ENCODE results near the gene LZTR1.

The LZTR1 gene

GRCh38 chr22:21033895-21034294, 51.8 kb downstream of the LZTR1 start:
- TF ChIP-seq REST (IDR thresholded peaks at IDR 0.05; ENCODE audit: low read depth) (no peak), RAD21 (IDR thresholded peaks at IDR 0.05; ENCODE audit: low read depth) (no peak), TCF12 (IDR thresholded peaks at IDR 0.05; ENCODE audit: low read depth) (no peak), NFIC (IDR thresholded peaks at IDR 0.05) (no peak), EGR1 (IDR thresholded peaks at IDR 0.05) (no peak), TAF1 (IDR thresholded peaks at IDR 0.05; ENCODE audit: low read depth) (no peak), TEAD4 (IDR thresholded peaks at IDR 0.05) (no peak), EP300 (IDR thresholded peaks at IDR 0.05; ENCODE audit: borderline replicate concordance) (no peak), MAX (IDR thresholded peaks at IDR 0.05) (no peak), YY1 (IDR thresholded peaks at IDR 0.05; ENCODE audit: low read depth) (no peak), CREB1 (IDR thresholded peaks at IDR 0.05; ENCODE audit: low read depth) (no peak), CEBPB (IDR thresholded peaks at IDR 0.05) (no peak), ZBTB7A (IDR thresholded peaks at IDR 0.05; ENCODE audit: low read depth) (no peak), FOXM1 (IDR thresholded peaks at IDR 0.05; ENCODE audit: borderline replicate concordance, low read depth) (no peak), USF1 (IDR thresholded peaks at IDR 0.05) (no peak)

GRCh38 chr22:21034989-21035388, 52.9 kb downstream of the LZTR1 start:
- TF ChIP-seq CEBPB (IDR thresholded peaks at IDR 0.05) (no peak), EP300 (IDR thresholded peaks at IDR 0.05; ENCODE audit: borderline replicate concordance) (no peak), RAD21 (IDR thresholded peaks at IDR 0.05; ENCODE audit: low read depth) (no peak), USF1 (IDR thresholded peaks at IDR 0.05) (no peak), TAF1 (IDR thresholded peaks at IDR 0.05; ENCODE audit: low read depth) (no peak), MAX (IDR thresholded peaks at IDR 0.05) (no peak), YY1 (IDR thresholded peaks at IDR 0.05; ENCODE audit: low read depth) (no peak), TEAD4 (IDR thresholded peaks at IDR 0.05) (no peak), ZBTB7A (IDR thresholded peaks at IDR 0.05; ENCODE audit: low read depth) (no peak), FOXM1 (IDR thresholded peaks at IDR 0.05; ENCODE audit: borderline replicate concordance, low read depth) (no peak), CREB1 (IDR thresholded peaks at IDR 0.05; ENCODE audit: low read depth) (no peak), TCF12 (IDR thresholded peaks at IDR 0.05; ENCODE audit: low read depth) (no peak), REST (IDR thresholded peaks at IDR 0.05; ENCODE audit: low read depth) (no peak), EGR1 (IDR thresholded peaks at IDR 0.05) (no peak), NFIC (IDR thresholded peaks at IDR 0.05) (no peak)

- no peak for TF ChIP-seq MAX (IDR thresholded peaks at IDR 0.05)
- TF ChIP-seq REST (IDR thresholded peaks at IDR 0.05; ENCODE audit: low read depth), result peak; percentile 25; the same call in 1 of the 2 replicates
- TF ChIP-seq CEBPB (IDR thresholded peaks at IDR 0.05), result no peak
- no peak for TF ChIP-seq TAF1 (IDR thresholded peaks at IDR 0.05; ENCODE audit: low read depth)
- no peak for TF ChIP-seq FOXM1 (IDR thresholded peaks at IDR 0.05; ENCODE audit: borderline replicate concordance, low read depth)
- TF ChIP-seq NFIC (IDR thresholded peaks at IDR 0.05), result no peak
These were observed 56.3 kb downstream of the LZTR1 start for GRCh38 chr22:21038405-21038804.

GRCh38 chr22:21041937-21042336, 59.8 kb downstream of the LZTR1 start:
- TF ChIP-seq CEBPB (IDR thresholded peaks at IDR 0.05) (no peak), EP300 (IDR thresholded peaks at IDR 0.05; ENCODE audit: borderline replicate concordance) (no peak), TCF12 (IDR thresholded peaks at IDR 0.05; ENCODE audit: low read depth) (no peak), USF1 (IDR thresholded peaks at IDR 0.05) (no peak), YY1 (IDR thresholded peaks at IDR 0.05; ENCODE audit: low read depth) (no peak), MAX (IDR thresholded peaks at IDR 0.05) (no peak), TAF1 (IDR thresholded peaks at IDR 0.05; ENCODE audit: low read depth) (no peak), FOXM1 (IDR thresholded peaks at IDR 0.05; ENCODE audit: borderline replicate concordance, low read depth) (no peak), CREB1 (IDR thresholded peaks at IDR 0.05; ENCODE audit: low read depth) (no peak)
